ENCODE results near the gene FOXO1.

FOXO1 gene

GRCh38 chr13:40539576-40540327 lies 126.7 kb downstream of the FOXO1 start:
- no peak for DNase-seq

- no peak for DNase-seq
Measured at GRCh38 chr13:40537146-40537895, 129.1 kb downstream of the FOXO1 start.

GRCh38 chr13:40536443-40537113 lies 129.9 kb downstream of the FOXO1 start:
- DNase-seq: no peak

GRCh38 chr13:40535345-40535836 lies 131.1 kb downstream of the FOXO1 start:
- no peak for DNase-seq

GRCh38 chr13:40534456-40534855 lies 132.0 kb downstream of the FOXO1 start:
- no peak for DNase-seq

GRCh38 chr13:40533072-40533471 lies 133.4 kb downstream of the FOXO1 start:
- DNase-seq: no peak

- DNase-seq: no peak
Measured at GRCh38 chr13:40530961-40531360, 135.5 kb downstream of the FOXO1 start.

GRCh38 chr13:40528881-40529280 lies 137.6 kb downstream of the FOXO1 start:
- no peak for DNase-seq

- no peak for DNase-seq
Measured at GRCh38 chr13:40527914-40528313, 138.5 kb downstream of the FOXO1 start.

- DNase-seq: no peak
Measured at GRCh38 chr13:40522282-40522681, 144.2 kb downstream of the FOXO1 start.

GRCh38 chr13:40520916-40521315 lies 145.5 kb downstream of the FOXO1 start:
- no peak for DNase-seq

GRCh38 chr13:40519637-40520036 lies 146.8 kb downstream of the FOXO1 start:
- DNase-seq: no peak

- DNase-seq: no peak
Measured at GRCh38 chr13:40518481-40518882, 148.0 kb downstream of the FOXO1 start.

- DNase-seq: no peak
Measured at GRCh38 chr13:40517486-40518480, 148.7 kb downstream of the FOXO1 start.

GRCh38 chr13:40515702-40516101 lies 150.7 kb downstream of the FOXO1 start:
- DNase-seq: no peak

- no peak for DNase-seq
Measured at GRCh38 chr13:40514802-40515201, 151.6 kb downstream of the FOXO1 start.

GRCh38 chr13:40509876-40510275 lies 156.6 kb downstream of the FOXO1 start:
- DNase-seq: no peak

GRCh38 chr13:40508767-40509342 lies 157.6 kb downstream of the FOXO1 start:
- DNase-seq: no peak

- no peak for DNase-seq
Measured at GRCh38 chr13:40508127-40508526, 158.3 kb downstream of the FOXO1 start.

- DNase-seq: no peak
Measured at GRCh38 chr13:40506592-40507446, 159.6 kb downstream of the FOXO1 start.

All from NCI-H748 treated with DMSO at 0.1 percent for 48 hours (cell line).